GM08714 (cell line): ENCODE results near the gene SPINDOC.

ENCODE experiments used
- H3K4me3 ChIP-seq: fragments of 200-500 bp; sonication (Bioruptor generic); 2 replicates; pipeline ENCODE4 v1.5.1; 2014; ENCODE audit warnings: mild to moderate bottlenecking, low read length, inconsistent platforms
- ZNF274 ChIP-seq: IDR thresholded peaks from 2 replicates; pipeline ENCODE4 v1.6.1; 2012; ENCODE audit warnings: mild to moderate bottlenecking, low read depth, low read length

SPINDOC gene

DNA sequence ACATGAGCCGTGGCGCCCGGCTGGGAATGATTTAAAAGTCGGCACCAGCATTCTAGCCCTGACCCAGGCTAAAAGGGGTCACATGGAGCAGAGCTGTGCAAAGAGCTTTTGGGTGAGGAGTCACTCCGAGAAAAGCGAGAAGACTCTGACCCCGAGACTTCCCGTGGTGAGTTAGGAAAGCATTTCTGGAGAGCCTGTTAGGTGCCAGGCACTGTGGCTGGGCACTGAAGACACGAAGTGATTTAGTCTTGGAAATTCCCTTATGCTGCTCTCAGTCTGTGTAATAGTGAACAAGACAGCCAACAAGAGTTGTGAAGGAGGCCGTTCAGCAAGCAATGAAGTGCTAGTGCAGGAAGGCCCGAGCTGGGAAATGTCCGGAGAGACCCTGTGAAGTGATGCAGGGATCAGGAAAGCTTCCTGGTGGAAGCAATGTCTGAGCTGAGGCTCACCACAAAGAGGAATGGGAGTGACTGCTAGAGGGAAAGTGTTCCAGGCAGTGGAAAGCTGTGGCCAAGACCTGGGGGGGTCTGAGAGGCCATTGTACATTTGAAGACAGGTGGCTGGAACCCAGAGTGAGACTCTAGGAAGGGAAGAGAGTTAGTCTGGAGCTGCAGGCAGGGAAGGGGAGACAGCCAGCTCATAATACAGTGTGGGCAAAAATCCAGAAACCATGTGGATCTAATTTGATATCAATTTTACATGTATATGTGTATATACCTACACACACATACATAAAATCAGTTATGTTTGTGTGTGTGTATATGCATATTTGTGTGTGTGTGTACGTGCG lies 57.3 kb downstream of the SPINDOC start:
- no peak for TF ChIP-seq ZNF274
- H3K4me3 ChIP-seq = no peak overlapping the region

DNA sequence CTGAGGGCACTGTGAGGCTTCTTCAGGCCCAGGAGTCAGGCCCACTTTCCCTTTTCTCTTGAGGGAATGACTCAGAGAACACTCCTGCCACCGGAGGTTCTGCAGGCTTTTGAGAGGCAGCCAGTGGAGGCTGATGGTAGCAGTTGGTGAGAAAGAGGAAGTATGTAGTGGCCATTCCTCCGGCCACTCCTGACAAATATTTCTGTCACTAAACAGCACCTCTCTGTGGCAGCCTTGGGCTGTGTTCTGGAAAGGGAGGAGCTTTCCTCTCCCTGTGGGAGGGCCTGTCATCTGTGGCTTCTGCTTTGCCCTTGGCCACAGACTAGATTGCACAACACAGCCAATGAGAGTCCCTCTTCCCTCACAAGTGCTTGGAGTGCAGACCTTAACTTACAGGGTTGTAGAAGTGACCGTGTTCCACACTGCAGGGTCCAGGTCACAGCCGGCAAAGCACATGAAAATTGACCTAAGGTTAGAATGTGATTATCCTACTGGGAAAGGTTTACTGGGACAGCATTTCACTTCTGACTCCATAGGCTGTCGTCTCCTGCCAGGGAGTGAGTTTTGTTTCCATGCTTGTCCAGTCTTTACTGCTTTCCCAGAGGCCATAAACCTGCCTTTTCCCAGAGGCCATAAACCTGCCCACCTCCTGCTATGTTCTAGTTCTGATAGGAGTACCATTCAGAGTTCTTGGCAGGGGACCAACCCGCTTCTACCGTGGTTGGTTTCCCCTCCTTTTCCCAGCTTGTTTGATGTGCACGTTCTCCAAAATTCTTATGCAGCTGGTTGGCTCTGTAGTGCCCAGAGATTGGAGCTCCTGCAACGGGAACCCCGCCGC lies 58.9 kb downstream of the SPINDOC start:
- no peak for TF ChIP-seq ZNF274
- H3K4me3 ChIP-seq = no peak overlapping the region

DNA sequence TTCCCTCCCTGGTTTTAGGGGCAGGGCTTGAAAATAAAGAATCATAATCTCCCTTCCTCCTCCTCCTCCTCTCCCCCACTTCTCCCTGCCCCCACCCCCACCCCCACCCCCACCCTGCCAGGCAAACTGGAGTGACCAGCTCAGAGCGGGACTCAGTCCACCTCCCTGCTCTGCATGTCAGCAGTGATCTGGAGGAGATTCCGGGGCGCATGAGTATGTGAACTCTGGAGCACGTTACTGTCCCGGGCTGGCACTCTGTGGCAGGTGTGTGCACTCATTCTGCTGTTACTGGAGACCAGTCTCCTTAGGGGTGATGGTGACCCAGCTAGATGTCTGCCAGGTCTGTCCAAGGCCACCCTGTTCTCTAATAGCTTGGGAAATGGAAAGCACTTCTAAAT lies 59.5 kb downstream of the SPINDOC start:
- TF ChIP-seq ZNF274 = no peak
- no peak overlapping the region for H3K4me3 ChIP-seq

GRCh38 chr11:63873311-63873710 lies 60.1 kb downstream of the SPINDOC start:
- TF ChIP-seq ZNF274 = no peak
- no peak overlapping the region for H3K4me3 ChIP-seq

DNA sequence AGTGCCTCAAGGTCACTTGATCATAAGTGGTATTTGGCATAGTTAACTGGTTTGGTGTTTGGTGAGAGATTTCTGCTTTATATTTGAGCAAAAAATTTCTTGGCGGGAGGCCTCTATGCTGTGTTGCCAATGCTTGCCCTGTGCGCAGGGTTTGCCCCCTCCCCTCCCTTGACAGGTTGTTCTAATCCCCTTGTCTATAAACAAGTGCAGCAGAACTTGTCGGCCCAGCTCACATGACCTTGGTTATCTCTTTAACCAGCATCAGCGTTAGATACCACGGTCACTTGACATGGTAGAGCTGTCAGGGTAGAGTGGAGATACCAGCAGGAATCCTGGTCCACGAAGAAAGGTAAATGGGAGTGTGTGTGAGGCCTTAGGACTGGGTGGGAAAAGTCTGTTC lies 61.3 kb downstream of the SPINDOC start:
- H3K4me3 ChIP-seq = no peak overlapping the region
- no peak for TF ChIP-seq ZNF274

- TF ChIP-seq ZNF274 = no peak
- no peak overlapping the region for H3K4me3 ChIP-seq
Measured at GRCh38 chr11:63875506-63876065, 62.3 kb downstream of the SPINDOC start.

DNA sequence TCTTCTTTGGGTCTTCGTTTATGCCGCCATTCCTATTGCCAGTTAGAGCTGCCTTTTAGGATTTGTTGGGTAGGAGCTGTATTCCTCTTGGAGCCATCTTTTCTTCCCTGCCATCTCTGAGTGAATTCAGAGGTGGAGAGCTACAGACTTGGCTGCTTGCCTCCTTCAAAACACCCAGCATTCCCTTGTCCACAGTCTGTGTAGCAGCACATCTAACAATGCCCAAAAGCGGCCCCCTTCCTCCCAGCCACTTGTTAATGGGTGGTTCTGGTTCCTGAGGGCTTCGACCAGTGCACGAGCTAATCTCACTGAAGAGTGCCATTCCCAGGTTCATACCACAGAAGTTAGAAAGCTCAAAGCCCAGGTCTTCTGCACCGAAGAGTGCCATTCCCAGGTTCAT lies 63.4 kb downstream of the SPINDOC start:
- no peak for TF ChIP-seq ZNF274
- no peak overlapping the region for H3K4me3 ChIP-seq
